ENCODE measurements around the gene WBP1.

WBP1 gene

DNA sequence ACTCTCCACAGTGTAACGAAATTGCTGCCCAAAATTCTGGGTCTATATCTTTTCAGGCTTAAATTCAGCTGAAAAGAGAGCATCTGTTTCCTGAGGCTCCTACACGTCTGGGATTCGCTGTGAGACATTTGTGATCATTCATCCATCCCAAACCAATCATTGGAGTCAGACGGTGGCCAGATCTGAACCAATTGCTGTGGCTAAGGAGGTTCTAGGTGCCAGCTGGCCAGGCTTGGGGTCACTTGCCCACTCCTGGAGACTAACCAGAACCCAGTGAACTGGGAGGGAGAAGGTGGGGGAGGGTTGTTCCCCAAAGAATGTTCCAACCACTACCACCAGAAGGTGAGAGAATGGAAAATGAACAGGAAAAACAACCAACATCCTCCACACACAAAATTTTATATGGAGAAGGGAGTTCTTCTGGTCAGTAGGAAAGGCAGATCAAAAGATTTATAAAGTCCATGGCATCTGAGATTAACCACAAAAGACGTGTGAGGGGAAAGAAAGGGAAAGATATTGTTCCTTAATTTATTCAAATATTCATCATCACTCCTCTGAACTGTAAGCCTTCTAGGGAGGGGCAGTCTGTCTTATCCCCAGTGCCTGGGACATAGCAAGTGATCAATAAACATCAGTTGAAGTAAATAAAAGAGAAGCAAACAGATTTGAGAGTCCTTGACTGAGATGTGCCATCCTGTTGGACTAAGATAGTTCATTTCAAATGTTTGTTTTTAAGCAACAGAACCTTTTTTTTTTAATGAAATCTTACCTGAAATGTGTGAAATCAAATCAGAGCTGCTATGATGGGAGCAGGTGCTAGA lies 13.5 kb upstream of the WBP1 start:
- H3K4me3 ChIP-seq (replicated peaks in 1 of 2; ENCODE audit: low read depth in 2 of 2, low read length in 2 of 2) = no peak overlapping the region
- TF ChIP-seq, protein P1, sequence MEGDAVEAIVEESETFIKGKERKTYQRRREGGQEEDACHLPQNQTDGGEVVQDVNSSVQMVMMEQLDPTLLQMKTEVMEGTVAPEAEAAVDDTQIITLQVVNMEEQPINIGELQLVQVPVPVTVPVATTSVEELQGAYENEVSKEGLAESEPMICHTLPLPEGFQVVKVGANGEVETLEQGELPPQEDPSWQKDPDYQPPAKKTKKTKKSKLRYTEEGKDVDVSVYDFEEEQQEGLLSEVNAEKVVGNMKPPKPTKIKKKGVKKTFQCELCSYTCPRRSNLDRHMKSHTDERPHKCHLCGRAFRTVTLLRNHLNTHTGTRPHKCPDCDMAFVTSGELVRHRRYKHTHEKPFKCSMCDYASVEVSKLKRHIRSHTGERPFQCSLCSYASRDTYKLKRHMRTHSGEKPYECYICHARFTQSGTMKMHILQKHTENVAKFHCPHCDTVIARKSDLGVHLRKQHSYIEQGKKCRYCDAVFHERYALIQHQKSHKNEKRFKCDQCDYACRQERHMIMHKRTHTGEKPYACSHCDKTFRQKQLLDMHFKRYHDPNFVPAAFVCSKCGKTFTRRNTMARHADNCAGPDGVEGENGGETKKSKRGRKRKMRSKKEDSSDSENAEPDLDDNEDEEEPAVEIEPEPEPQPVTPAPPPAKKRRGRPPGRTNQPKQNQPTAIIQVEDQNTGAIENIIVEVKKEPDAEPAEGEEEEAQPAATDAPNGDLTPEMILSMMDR (IDR thresholded peaks at IDR 0.05; ENCODE audit: low read depth, low read length) = no peak
- no peak for DNase-seq (ENCODE audit: low read depth in 2 of 2)

DNA sequence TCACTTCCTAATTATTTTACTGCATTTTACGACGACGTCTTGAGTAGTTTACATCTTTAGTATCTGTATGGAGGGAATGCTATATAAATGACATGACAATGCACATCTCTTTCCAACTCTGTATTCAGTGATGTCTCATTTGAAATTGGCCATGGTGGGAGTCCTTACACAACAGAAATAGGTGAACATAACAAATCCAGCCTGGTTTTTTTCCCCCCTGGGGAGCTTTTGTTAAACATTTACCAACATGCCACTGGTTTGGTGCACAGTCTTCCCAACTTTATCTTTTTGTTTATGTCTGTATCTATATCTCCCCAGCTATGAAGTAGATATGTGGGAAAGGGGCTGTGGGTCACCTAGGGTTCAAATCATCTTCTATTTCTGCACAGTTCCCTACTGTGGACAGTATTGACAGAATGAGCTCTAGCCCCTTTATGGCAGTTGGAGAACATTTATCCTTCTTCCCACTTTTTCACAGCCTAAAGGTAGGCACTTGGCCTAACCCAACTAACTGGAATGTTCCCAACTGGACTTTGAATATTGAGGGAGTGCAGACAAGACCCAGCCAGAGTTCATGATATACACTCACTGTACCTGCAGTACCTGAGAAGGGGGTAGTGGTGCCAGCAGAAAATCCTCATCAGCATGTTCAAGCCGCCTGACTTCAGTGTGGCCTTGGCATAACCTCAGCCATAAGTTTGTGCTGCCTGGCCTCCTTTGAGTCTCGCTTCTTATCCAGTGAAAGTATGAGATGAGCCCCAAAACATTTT lies 10.8 kb upstream of the WBP1 start:
- no peak for DNase-seq (ENCODE audit: low read depth in 2 of 2)
- TF ChIP-seq, protein P1 (IDR thresholded peaks at IDR 0.05; ENCODE audit: low read depth, low read length) = no peak
- no peak overlapping the region for H3K4me3 ChIP-seq (replicated peaks in 1 of 2; ENCODE audit: low read depth in 2 of 2, low read length in 2 of 2)

DNA sequence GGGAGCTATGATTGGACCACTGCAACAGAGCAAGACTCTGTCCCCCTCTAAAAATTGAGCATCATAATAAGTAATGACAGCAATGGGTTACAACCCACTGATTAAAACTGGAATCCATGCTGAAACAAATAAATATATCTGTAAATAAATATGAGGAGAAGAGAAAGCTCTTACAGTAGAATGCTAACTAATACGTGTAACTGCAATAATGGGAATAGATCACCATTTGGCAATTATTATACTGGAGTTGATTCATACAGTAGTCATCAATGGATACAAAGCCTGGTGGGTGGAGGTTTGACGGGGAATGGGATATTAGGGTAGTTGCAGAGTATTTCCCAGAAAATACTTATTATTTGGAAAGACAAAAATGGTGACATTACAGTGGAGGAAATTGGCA lies 9.5 kb upstream of the WBP1 start:
- TF ChIP-seq, protein P1 (IDR thresholded peaks at IDR 0.05; ENCODE audit: low read depth, low read length) = no peak
- DNase-seq (ENCODE audit: low read depth in 2 of 2) = peak in 1 of 2 donors; percentile 15
- no peak overlapping the region for H3K4me3 ChIP-seq (replicated peaks in 1 of 2; ENCODE audit: low read depth in 2 of 2, low read length in 2 of 2)

DNA sequence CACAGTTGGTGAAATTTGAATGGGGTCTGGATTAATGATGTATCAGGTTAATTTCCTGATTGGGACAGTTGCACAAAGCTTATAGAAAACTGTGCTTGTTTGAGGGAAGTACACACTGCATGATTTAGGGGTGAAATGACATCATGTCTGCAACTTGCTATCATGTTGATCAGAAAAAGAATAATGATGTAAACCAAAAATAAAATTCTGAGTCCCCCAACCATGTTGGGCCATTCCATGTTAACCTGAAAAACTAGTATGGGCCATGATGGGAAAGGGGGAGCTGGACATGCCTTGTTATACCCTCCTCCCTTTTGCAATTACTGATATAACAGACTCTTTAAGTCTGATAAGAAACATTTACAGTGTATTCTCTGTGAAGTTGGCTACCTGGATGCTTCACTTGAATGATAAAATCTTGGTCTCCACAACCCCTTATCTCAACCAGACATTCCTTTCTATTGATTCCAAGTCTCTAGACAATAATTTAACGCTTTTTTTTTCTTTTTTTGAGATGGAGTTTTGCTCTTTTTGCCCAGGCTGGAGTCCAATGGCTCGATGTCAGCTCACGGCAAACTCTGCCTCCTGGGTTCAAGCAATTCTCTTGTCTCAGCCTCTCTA lies 7.6 kb upstream of the WBP1 start:
- no peak overlapping the region for H3K4me3 ChIP-seq (replicated peaks in 1 of 2; ENCODE audit: low read depth in 2 of 2, low read length in 2 of 2)
- no peak for DNase-seq (ENCODE audit: low read depth in 2 of 2)
- TF ChIP-seq, protein P1 (IDR thresholded peaks at IDR 0.05; ENCODE audit: low read depth, low read length) = no peak

DNA sequence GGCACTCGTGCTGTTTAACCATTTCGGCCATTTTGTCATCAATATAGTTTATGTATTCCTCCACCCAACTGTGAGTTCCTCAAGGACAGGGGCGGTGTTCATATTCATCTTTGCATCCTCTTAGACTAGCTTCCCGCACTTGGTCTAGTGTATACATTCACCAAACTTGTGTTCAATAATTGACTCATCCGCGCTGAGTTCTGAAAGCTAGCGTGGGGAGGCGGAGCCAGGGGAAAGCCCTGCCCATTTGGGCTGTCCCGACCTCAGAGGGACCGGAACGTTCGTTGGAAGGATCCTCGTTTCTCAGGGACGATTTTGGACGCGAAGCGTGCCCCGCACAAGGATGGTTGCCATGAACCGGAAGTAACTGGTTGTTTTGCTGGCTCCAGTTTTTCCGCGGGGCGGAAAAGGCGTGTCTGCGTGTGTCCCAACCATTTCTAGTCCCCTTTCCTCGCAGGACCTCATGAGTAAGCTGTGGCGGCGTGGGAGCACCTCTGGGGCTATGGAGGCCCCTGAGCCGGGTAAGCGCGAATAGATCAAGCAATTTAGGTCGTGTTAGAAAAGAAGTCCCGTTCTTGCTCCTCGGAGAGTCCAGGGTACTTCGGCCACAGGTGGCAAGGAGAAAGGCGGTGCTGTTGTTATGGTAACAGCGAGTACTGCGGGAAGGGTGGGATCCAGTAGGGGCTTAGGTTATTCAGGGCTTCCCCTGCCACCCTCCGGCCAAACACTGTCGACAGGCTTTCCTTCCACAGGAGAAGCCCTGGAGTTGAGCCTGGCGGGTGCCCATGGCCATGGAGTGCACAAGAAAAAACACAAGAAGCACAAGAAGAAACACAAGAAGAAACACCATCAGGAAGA lies 3.4 kb upstream of the WBP1 start, which contains the start of gene INO80B:
INO80B (plus strand) TSS at position 434 of the 858 bp plus-strand sequence; CDS start at position 464, 30 bp downstream.
- H3K4me3 ChIP-seq (replicated peaks in 1 of 2; ENCODE audit: low read depth in 2 of 2, low read length in 2 of 2) = peak within 1 kb of the TSS; percentile 70 to 80
- DNase-seq (ENCODE audit: low read depth in 2 of 2) = peak; percentile 99
- TF ChIP-seq, protein P1 (IDR thresholded peaks at IDR 0.05; ENCODE audit: low read depth, low read length) = no peak

DNA sequence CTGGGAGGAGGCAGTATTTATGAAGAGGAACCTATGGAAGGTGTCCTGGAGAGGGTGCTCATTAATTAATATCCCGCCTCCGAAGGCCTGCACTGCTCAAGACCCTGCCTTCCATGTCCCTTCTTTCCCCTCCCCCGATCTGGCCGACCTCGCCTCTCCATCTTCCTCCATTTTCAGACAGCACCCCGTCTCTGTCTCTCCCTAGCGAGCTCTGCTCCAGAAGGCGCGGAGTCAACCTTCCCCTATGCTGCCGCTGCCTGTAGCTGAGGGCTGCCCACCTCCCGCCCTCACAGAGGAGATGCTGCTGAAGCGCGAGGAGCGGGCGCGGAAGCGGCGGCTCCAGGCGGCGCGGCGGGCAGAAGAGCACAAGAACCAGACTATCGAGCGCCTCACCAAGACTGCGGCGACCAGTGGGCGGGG lies 1.1 kb upstream of the WBP1 start:
- TF ChIP-seq, protein P1 (IDR thresholded peaks at IDR 0.05; ENCODE audit: low read depth, low read length) = no peak
- H3K4me3 ChIP-seq (replicated peaks in 1 of 2; ENCODE audit: low read depth in 2 of 2, low read length in 2 of 2) = peak overlapping the region; percentile 64 to 69
- DNase-seq (ENCODE audit: low read depth in 2 of 2) = peak; percentile 24 to 43
